Progenitor cell of endocrine pancreas (in vitro differentiated cells): ENCODE data around the gene POP5. TPM values are rescaled to one million over a fixed set of nuclear protein-coding genes. Genes with fewer than 3 reads are reported as not detected.

Experiments used
- DNase-seq: peaks from one replicate; pipeline ENCODE4 v3.0.0; 2021; ENCODE audit warnings: low spot score; ENCODE audit not compliant: unreplicated experiment
- H3K27ac Mint-ChIP-seq: 2 replicates; pipeline ENCODE4 v1.8.0; 2021; ENCODE audit warnings: mild to moderate bottlenecking, moderate library complexity, mixed read lengths
- H3K27me3 Mint-ChIP-seq: 2 replicates; pipeline ENCODE4 v1.8.0; 2021; ENCODE audit warnings: mixed read lengths
- H3K36me3 Mint-ChIP-seq: 2 replicates; pipeline ENCODE4 v1.8.0; 2022; ENCODE audit warnings: mixed read lengths; ENCODE audit not compliant: insufficient read depth
- H3K4me1 Mint-ChIP-seq: 2 replicates; pipeline ENCODE4 v1.8.0; 2021; ENCODE audit warnings: low read depth, mixed read lengths
- H3K4me3 Mint-ChIP-seq: 2 replicates; pipeline ENCODE4 v1.8.0; 2021; ENCODE audit warnings: low read depth, mild to moderate bottlenecking, moderate library complexity, mixed read lengths
- H3K9me3 Mint-ChIP-seq: 2 replicates; pipeline ENCODE4 v1.8.0; 2021; ENCODE audit warnings: low read depth, mixed read lengths
- CTCF ChIP-seq: fragments of 200-600 bp; sonication (generic); IDR thresholded peaks from one replicate; pipeline ENCODE4 v1.5.0; 2021; ENCODE audit warnings: antibody characterized with exemption, mild to moderate bottlenecking; ENCODE audit not compliant: unreplicated experiment
- long read RNA-seq: library from polyadenylated mRNA; unstranded; transcript quantifications from one replicate; pipeline ENCODE4 v2.0.0, GENCODE V29; 2020
- total RNA-seq: library from RNA; stranded (reverse); gene quantifications from 2 replicates; pipeline ENCODE4 v1.2.1, GENCODE V29; 2021

POP5 gene
- total RNA-seq = 51.6 and 59.7 TPM in 2 replicates
- long read RNA-seq, transcript POP5-202 (5 exons, 801 nt) = major isoform, 9 of 29 reads
- long read RNA-seq, transcript POP5-205 (2 exons, 718 nt) = minor isoform, 7 of 29 reads
- long read RNA-seq, partial matches to known transcripts = 1 of 29 reads
- long read RNA-seq, other reads (novel, unspliced or antisense) = 8 of 29 reads

- peaks cover 13% of the 10 kb centered on the region for H3K4me1 Mint-ChIP-seq
- peaks cover 18% of the 10 kb centered on the region for H3K27me3 Mint-ChIP-seq
- peak within 1 kb of the TSS; percentile 96 for H3K4me3 Mint-ChIP-seq
- H3K9me3 Mint-ChIP-seq = no peaks in the 10 kb centered on the region
- peaks cover 8% of the 10 kb centered on the region for H3K36me3 Mint-ChIP-seq
- no peak for TF ChIP-seq CTCF
- peak within 1 kb of the TSS; percentile 96 for H3K27ac Mint-ChIP-seq
- DNase-seq = peak; percentile 92
Observed at GRCh38 chr12:120580787-120581723, at the start of gene POP5. TSS of gene POP5 (minus strand) at chr12:120581402. CDS start at chr12:120581362, 40 bp downstream.

GRCh38 chr12:120630104-120630892, 49.1 kb upstream of the POP5 start:
- no peak overlapping the region for H3K4me3 Mint-ChIP-seq

GRCh38 chr12:120628919-120629318, 47.7 kb upstream of the POP5 start:
- Mint-ChIP-seq H3K9me3 (no peaks in the 10 kb centered on the region), H3K4me1 (no peaks in the 10 kb centered on the region), H3K4me3 (no peak overlapping the region), H3K27me3 (peaks cover 23% of the 10 kb centered on the region), H3K27ac (no peak overlapping the region), H3K36me3 (no peaks in the 10 kb centered on the region)
- no peak for DNase-seq
- TF ChIP-seq CTCF = no peak

More at GRCh38 chr12:120630104-120630892, 49.1 kb upstream of the POP5 start:
- no peaks in the 10 kb centered on the region for H3K36me3 Mint-ChIP-seq
- H3K27me3 Mint-ChIP-seq = peaks cover 30% of the 10 kb centered on the region
- DNase-seq = no peak
- no peaks in the 10 kb centered on the region for H3K4me1 Mint-ChIP-seq
- TF ChIP-seq CTCF = no peak
- H3K27ac Mint-ChIP-seq = peak overlapping the region; percentile 29
- no peaks in the 10 kb centered on the region for H3K9me3 Mint-ChIP-seq

GRCh38 chr12:120625557-120626419, 44.6 kb upstream of the POP5 start:
- no peak for TF ChIP-seq CTCF
- H3K36me3 Mint-ChIP-seq = no peaks in the 10 kb centered on the region
- no peaks in the 10 kb centered on the region for H3K4me1 Mint-ChIP-seq
- no peak overlapping the region for H3K4me3 Mint-ChIP-seq
- H3K27me3 Mint-ChIP-seq = peaks cover 24% of the 10 kb centered on the region
- no peak for DNase-seq
- H3K27ac Mint-ChIP-seq = no peak overlapping the region
- no peaks in the 10 kb centered on the region for H3K9me3 Mint-ChIP-seq
